Endothelial cell of umbilical vein (primary cell): ENCODE results near the gene CLDN3. TPM values are rescaled to one million over a fixed set of nuclear protein-coding genes. Genes with fewer than 3 reads are reported as not detected.

Experiments used
- BruUV-seq: library from RNA; stranded (reverse); fragments of 400-500 nt; replicated peaks from 2 replicates; lab custom pipeline; 2021; lab: Mats Ljungman, UMichigan
- CTCF ChIA-PET: fragments of 300-600, 350-600 bp; sonication (Branson Sonifier 250); formaldehyde crosslinking; loops from one replicate; lab custom pipeline; 2021; ENCODE audit warnings: antibody characterized with exemption, inconsistent platforms; lab: Charles Lee
- POLR2A ChIA-PET: fragments of 300-600, 350-600 bp; sonication (Branson Sonifier 250); formaldehyde crosslinking; loops from one replicate; lab custom pipeline; 2021; ENCODE audit warnings: antibody characterized with exemption, inconsistent platforms; lab: Charles Lee
- DNase-seq: peaks from one replicate; pipeline ENCODE4 v3.0.0-alpha.2; 2011; ENCODE audit warnings: low read depth, low spot score
- FAIRE-seq: peaks from 2 replicates; lab custom pipeline; 2011; peaks lifted over from hg19 to GRCh38; lab: Jason Lieb, UNC
- H2AFZ ChIP-seq: 2 replicates; pipeline ENCODE4 v1.6.0; 2012; ENCODE audit warnings: low read depth, low read length, control low read depth, inconsistent platforms
- H3K27ac ChIP-seq: 2 replicates; pipeline ENCODE4 v1.5.1; 2011; ENCODE audit warnings: low read depth, mild to moderate bottlenecking, control low read depth, low read length, moderate library complexity; ENCODE audit not compliant: insufficient read depth
- H3K27me3 ChIP-seq, 2 experiments: 2 replicates each; pipeline versions ENCODE4 v1.6.0 to v1.6.1; 2011; ENCODE audit warnings: low read length in 2 of 2, mixed read lengths in 1 of 2; ENCODE audit not compliant: control insufficient read depth in 2 of 2, insufficient read depth in 2 of 2
- H3K36me3 ChIP-seq, 2 experiments: 2 replicates in 1 of 2; 3 replicates in 1 of 2; pipeline ENCODE4 v1.5.1; 2011; ENCODE audit warnings: low read length in 2 of 2, mild to moderate bottlenecking in 1 of 2, moderate library complexity in 1 of 2; ENCODE audit not compliant: control insufficient read depth in 2 of 2, insufficient read depth in 2 of 2; ENCODE audit errors: extremely low read depth in 1 of 2
- H3K4me1 ChIP-seq: 3 replicates; pipeline ENCODE4 v1.5.1; 2011; ENCODE audit warnings: mild to moderate bottlenecking, low read length; ENCODE audit not compliant: control insufficient read depth, insufficient read depth; ENCODE audit errors: extremely low read depth
- H3K4me2 ChIP-seq: 2 replicates; pipeline ENCODE4 v1.6.1; 2011; ENCODE audit warnings: low read length, control low read depth, mixed read lengths; ENCODE audit not compliant: insufficient read depth
- H3K4me3 ChIP-seq, 3 experiments: fragments of 200-600 bp in 1 of 3; sonication (generic), shearing (Covaris generic) in 1 of 3; replicated peaks in 1 of 3; 2 replicates each; pipeline ENCODE4 v1.5.1; 2011 to 2016; ENCODE audit warnings: control low read depth in 3 of 3, low read length in 3 of 3, mild to moderate bottlenecking in 2 of 3, inconsistent platforms in 1 of 3, low read depth in 1 of 3, moderate library complexity in 1 of 3; ENCODE audit not compliant: insufficient read depth in 1 of 3
- H3K79me2 ChIP-seq: 2 replicates; pipeline ENCODE4 v1.6.0; 2012; ENCODE audit warnings: low read length, inconsistent platforms; ENCODE audit not compliant: control insufficient read depth, insufficient read depth
- H3K9ac ChIP-seq: replicated peaks from 2 replicates; pipeline ENCODE3; 2011; ENCODE audit warnings: low read length, control low read depth; ENCODE audit not compliant: insufficient read depth; ENCODE audit errors: extremely low read depth
- H3K9me1 ChIP-seq: replicated peaks from 3 replicates; pipeline ENCODE4 v1.6.0; 2011; ENCODE audit warnings: mild to moderate bottlenecking, low read length; ENCODE audit not compliant: control insufficient read depth, insufficient read depth; ENCODE audit errors: extremely low read depth
- H3K9me3 ChIP-seq: replicated peaks from 2 replicates; pipeline ENCODE4 v1.5.1; 2012; ENCODE audit warnings: low read length, inconsistent platforms; ENCODE audit not compliant: control insufficient read depth, insufficient read depth
- H4K20me1 ChIP-seq: replicated peaks from 2 replicates; pipeline ENCODE3; 2011; ENCODE audit warnings: mild to moderate bottlenecking, low read length; ENCODE audit not compliant: control insufficient read depth, insufficient read depth; ENCODE audit errors: extremely low read depth
- EZH2 ChIP-seq: IDR thresholded peaks from 2 replicates; pipeline ENCODE4 v1.6.1; 2012; ENCODE audit warnings: borderline replicate concordance, low read depth, mild to moderate bottlenecking, moderate library complexity, low read length, inconsistent platforms; ENCODE audit not compliant: severe bottlenecking
- FOS ChIP-seq: IDR thresholded peaks from 2 replicates; pipeline ENCODE4 v1.6.1; 2011; ENCODE audit warnings: mild to moderate bottlenecking, low read length, moderate library complexity, borderline replicate concordance; ENCODE audit not compliant: insufficient read depth
- GATA2 ChIP-seq: IDR thresholded peaks from 2 replicates; pipeline ENCODE4 v1.7.0; 2011; ENCODE audit warnings: low read depth, mild to moderate bottlenecking, moderate library complexity, mixed read lengths, low read length; ENCODE audit not compliant: insufficient read length, insufficient read depth
- JUN ChIP-seq: IDR thresholded peaks from 2 replicates; pipeline ENCODE4 v1.6.1; 2011; ENCODE audit warnings: borderline replicate concordance, low read depth; ENCODE audit not compliant: insufficient read length, insufficient read depth
- MYC ChIP-seq: IDR thresholded peaks from one replicate; pipeline ENCODE4 v1.6.1; 2011; ENCODE audit warnings: mild to moderate bottlenecking, low read depth, low read length
- POLR2A ChIP-seq: IDR thresholded peaks from 2 replicates; pipeline ENCODE4 v1.6.1; 2012; ENCODE audit warnings: low read depth, mild to moderate bottlenecking, control low read depth, low read length
- POLR2AphosphoS5 ChIP-seq: IDR thresholded peaks from 2 replicates; pipeline ENCODE4 v1.6.1; 2012; ENCODE audit warnings: low read depth, mild to moderate bottlenecking, control low read depth, low read length, moderate library complexity; ENCODE audit not compliant: insufficient read depth
- dilution Hi-C: fragments of 300-500 bp; cut with MboI; formaldehyde crosslinking; loops from one replicate; pipeline ENCODE4 v1.15.0; 2019; ENCODE audit warnings: low sequenced_read_pairs; ENCODE audit not compliant: extremely low pct_ligation_motif_present
- intact Hi-C: fragments of 100-400 bp; cut with micrococcal nuclease; formaldehyde crosslinking; loops from one replicate; pipeline ENCODE4 v1.10.0; 2022
- polyA plus RNA-seq, 4 experiments: library from polyadenylated mRNA; depleted of rRNA in 3 of 4; stranded (reverse) in 3 of 4; unstranded in 1 of 4; fragments of >200 nt; gene quantifications; 2 replicates each; pipeline versions ENCODE4 v1.2.1 to v1.2.3, GENCODE V29; 2011 to 2012; ENCODE audit warnings: missing spikeins in 1 of 4
- total RNA-seq: library from RNA; stranded (reverse); gene quantifications from 2 replicates; pipeline ENCODE4 v1.2.3, GENCODE V29; 2021
- TF ChIP-seq, protein P1 (sequence below): IDR thresholded peaks from 2 replicates; pipeline ENCODE4 v1.6.1; 2011; ENCODE audit not compliant: insufficient read depth, insufficient read length
- TF ChIP-seq, protein P2 (sequence below), 2 donors: IDR thresholded peaks; 1 replicate in 1 of 2; 2 replicates in 1 of 2; pipeline ENCODE4 v1.5.1; 2011; ENCODE audit warnings: low read length in 2 of 2, mild to moderate bottlenecking in 2 of 2, moderate library complexity in 2 of 2, control low read depth in 1 of 2, inconsistent platforms in 1 of 2, low read depth in 1 of 2; ENCODE audit not compliant: insufficient read depth in 1 of 2; ENCODE audit errors: extremely low read depth in 1 of 2

Gene CLDN3
- total and polyA plus RNA-seq, 2 donors (not counting 3 experiments of a cell fraction or from before 2014, with no cell fraction given) = 0.62 to 1.9 TPM

DNA sequence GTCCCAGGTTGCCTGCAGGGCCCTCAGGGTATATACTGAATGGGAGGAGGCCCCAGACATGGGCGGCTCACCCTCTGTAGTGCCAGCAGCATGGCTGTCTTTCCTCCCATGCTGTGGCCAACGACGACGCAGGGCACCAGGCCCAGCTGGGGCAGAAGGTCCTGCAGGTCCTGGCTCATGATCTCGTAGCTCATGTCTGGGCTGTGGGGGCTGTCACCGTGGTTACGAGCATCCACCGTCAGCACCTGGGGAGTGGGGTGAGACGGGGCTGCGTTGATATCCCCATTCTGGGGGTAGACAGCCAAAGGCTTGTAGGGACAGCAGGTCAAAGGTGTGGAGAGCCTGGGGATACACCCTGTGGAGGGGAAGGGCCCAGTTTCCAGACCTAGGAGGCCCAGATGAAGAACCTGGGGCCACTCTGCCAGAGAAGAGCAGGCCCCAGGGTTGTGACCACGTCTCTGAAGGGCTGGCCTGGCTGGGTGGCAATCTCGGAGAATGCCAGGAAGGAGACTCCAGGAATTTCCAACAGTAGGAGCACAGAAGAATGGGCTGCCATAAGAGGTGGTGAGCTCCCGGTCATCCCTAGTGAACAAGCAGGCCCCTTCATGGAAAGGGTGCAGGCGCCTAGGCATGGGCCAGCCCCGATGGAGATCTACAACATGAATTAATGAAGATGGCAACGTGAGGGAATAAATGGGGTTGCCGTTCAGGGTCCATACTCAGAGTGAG lies 32.4 kb downstream of the CLDN3 start:
- ChIA-PET CTCF (interaction anchor here (0.8 to 2.7 kb wide), 6 partner anchors 9 to 181 kb away, joined by 3 to 22 read pairs (median 6); partner anchors contain the start of gene METTL27), POLR2A (interaction anchor here (0.6 to 1.1 kb wide), 2 partner anchors 21 to 169 kb away, joined by 3 to 4 read pairs; no protein-coding TSS in a partner anchor)
- no peaks in the 10 kb centered on the region for H3K9me3 ChIP-seq
- no peaks in the 10 kb centered on the region for H4K20me1 ChIP-seq
- intact Hi-C loops (loop anchor here (1.0 kb wide), 2 partner anchors 114 to 118 kb away; no protein-coding TSS in a partner anchor), dilution Hi-C loops (no loop called here)
- H3K79me2 ChIP-seq = no peaks in the 10 kb centered on the region
- no peaks in the 10 kb centered on the region for H3K36me3 ChIP-seq
- H3K9me1 ChIP-seq = no peaks in the 10 kb centered on the region
- peak overlapping the region; percentile 76 for H3K4me2 ChIP-seq
- no peak overlapping the region for H3K9ac ChIP-seq
- FAIRE-seq (no peak), DNase-seq (no peak)
- no TSS peak for BruUV-seq
- H3K4me1 ChIP-seq = peaks cover 8% of the 10 kb centered on the region
- no peak overlapping the region for H3K27ac ChIP-seq
- no peak overlapping the region for H3K4me3 ChIP-seq
- no peaks in the 10 kb centered on the region for H3K27me3 ChIP-seq
- TF ChIP-seq MYC = no peak
- no peak for TF ChIP-seq FOS
- TF ChIP-seq GATA2 = no peak
- TF ChIP-seq POLR2AphosphoS5 = no peak
- no peak for TF ChIP-seq POLR2A
- TF ChIP-seq, protein P1, sequence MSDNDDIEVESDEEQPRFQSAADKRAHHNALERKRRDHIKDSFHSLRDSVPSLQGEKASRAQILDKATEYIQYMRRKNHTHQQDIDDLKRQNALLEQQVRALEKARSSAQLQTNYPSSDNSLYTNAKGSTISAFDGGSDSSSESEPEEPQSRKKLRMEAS = no peak
- TF ChIP-seq EZH2 = no peak
- TF ChIP-seq, protein P2, sequence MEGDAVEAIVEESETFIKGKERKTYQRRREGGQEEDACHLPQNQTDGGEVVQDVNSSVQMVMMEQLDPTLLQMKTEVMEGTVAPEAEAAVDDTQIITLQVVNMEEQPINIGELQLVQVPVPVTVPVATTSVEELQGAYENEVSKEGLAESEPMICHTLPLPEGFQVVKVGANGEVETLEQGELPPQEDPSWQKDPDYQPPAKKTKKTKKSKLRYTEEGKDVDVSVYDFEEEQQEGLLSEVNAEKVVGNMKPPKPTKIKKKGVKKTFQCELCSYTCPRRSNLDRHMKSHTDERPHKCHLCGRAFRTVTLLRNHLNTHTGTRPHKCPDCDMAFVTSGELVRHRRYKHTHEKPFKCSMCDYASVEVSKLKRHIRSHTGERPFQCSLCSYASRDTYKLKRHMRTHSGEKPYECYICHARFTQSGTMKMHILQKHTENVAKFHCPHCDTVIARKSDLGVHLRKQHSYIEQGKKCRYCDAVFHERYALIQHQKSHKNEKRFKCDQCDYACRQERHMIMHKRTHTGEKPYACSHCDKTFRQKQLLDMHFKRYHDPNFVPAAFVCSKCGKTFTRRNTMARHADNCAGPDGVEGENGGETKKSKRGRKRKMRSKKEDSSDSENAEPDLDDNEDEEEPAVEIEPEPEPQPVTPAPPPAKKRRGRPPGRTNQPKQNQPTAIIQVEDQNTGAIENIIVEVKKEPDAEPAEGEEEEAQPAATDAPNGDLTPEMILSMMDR (IDR thresholded peaks at IDR 0.05; ENCODE audit: extremely low read depth in 1 of 2, insufficient read depth in 1 of 2, low read depth in 1 of 2, low read length in 2 of 2) = no peak
- TF ChIP-seq JUN = no peak
- no peak overlapping the region for H2AFZ ChIP-seq
